ENCODE data around the gene NUP160.

The NUP160 gene

GRCh38 chr11:47784785-47785381 is 63.3 kb downstream of the NUP160 start:
- Histone ChIP-seq H2AFZ (ENCODE audit: low read depth) (no peak overlapping the region), H4K20me1 (ENCODE audit: insufficient read depth) (no peaks in the 10 kb centered on the region), H3K4me2 (no peak overlapping the region), H3K36me3 (ENCODE audit: insufficient read depth) (peaks cover 10% of the 10 kb centered on the region), H3K27me3 (ENCODE audit: insufficient read depth, low read depth) (no peaks in the 10 kb centered on the region), H3K79me2 (ENCODE audit: insufficient read depth, low read depth) (no peaks in the 10 kb centered on the region), H3K27ac (no peak overlapping the region), H3K9ac (no peak overlapping the region), H3K4me1 (ENCODE audit: low read depth, poor library complexity, severe bottlenecking) (no peaks in the 10 kb centered on the region), H3K4me3 (IDR thresholded peaks at IDR 0.05; ENCODE audit: insufficient read depth, low read depth, low read length) (no peak overlapping the region)
- TF ChIP-seq CTCF (conservative IDR thresholded peaks at IDR 0.05; ENCODE audit: low read depth, low read length): no peak

GRCh38 chr11:47783087-47783610 is 65.0 kb downstream of the NUP160 start:
- H2AFZ ChIP-seq (ENCODE audit: low read depth): no peak overlapping the region
- TF ChIP-seq CTCF (conservative IDR thresholded peaks at IDR 0.05; ENCODE audit: low read depth, low read length): no peak
- H3K4me1 ChIP-seq (ENCODE audit: low read depth, poor library complexity, severe bottlenecking): no peaks in the 10 kb centered on the region
- peaks cover 20% of the 10 kb centered on the region for H3K36me3 ChIP-seq (ENCODE audit: insufficient read depth)
- H3K4me2 ChIP-seq: no peak overlapping the region
- H3K27ac ChIP-seq: no peak overlapping the region
- no peaks in the 10 kb centered on the region for H4K20me1 ChIP-seq (ENCODE audit: insufficient read depth)
- no peak overlapping the region for H3K4me3 ChIP-seq (IDR thresholded peaks at IDR 0.05; ENCODE audit: insufficient read depth, low read depth, low read length)
- H3K79me2 ChIP-seq (ENCODE audit: insufficient read depth, low read depth): no peaks in the 10 kb centered on the region
- no peaks in the 10 kb centered on the region for H3K27me3 ChIP-seq (ENCODE audit: insufficient read depth, low read depth)
- H3K9ac ChIP-seq: no peak overlapping the region

DNA sequence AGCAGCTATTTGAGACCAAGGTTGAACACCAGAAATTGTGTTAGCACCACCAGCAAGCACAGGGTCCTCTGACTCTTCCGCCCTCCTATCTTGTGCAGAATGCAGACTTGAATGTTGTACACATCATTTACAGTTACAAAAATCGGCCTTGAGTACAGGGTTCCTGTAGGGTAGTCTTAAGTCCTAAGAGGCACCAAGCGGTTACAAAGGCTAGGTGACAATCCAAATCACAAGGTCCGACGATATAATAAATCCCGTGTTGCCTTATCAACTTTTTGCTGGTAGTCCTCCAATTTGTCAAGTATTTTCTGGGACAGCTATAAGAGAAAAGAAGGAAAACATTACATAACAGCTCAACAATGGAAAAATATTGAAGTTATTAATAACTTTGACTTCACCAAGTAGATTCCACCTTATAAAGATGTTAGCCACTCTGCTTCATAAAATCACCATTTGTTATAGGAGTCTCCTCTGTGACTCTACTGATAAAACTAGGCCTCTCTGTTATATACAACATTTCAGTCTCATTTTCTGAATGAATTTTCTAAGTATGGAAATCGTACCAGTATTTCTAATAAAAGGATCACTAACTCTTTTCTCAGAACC is 69.2 kb downstream of the NUP160 start:
- Histone ChIP-seq H3K4me3 (IDR thresholded peaks at IDR 0.05; ENCODE audit: insufficient read depth, low read depth, low read length) (no peak overlapping the region), H3K9ac (no peak overlapping the region), H2AFZ (ENCODE audit: low read depth) (no peak overlapping the region), H3K4me2 (no peak overlapping the region), H3K27ac (no peak overlapping the region), H3K36me3 (ENCODE audit: insufficient read depth) (peaks cover 18% of the 10 kb centered on the region), H3K27me3 (ENCODE audit: insufficient read depth, low read depth) (no peaks in the 10 kb centered on the region), H4K20me1 (ENCODE audit: insufficient read depth) (no peaks in the 10 kb centered on the region), H3K79me2 (ENCODE audit: insufficient read depth, low read depth) (no peaks in the 10 kb centered on the region), H3K4me1 (ENCODE audit: low read depth, poor library complexity, severe bottlenecking) (no peaks in the 10 kb centered on the region)
- TF ChIP-seq CTCF (conservative IDR thresholded peaks at IDR 0.05; ENCODE audit: low read depth, low read length): no peak

- Histone ChIP-seq H3K9ac (no peak overlapping the region), H3K27ac (no peak overlapping the region), H3K27me3 (ENCODE audit: insufficient read depth, low read depth) (no peaks in the 10 kb centered on the region), H3K36me3 (ENCODE audit: insufficient read depth) (peaks cover 10% of the 10 kb centered on the region; the same call in 1 of the 2 replicates), H3K4me3 (IDR thresholded peaks at IDR 0.05; ENCODE audit: insufficient read depth, low read depth, low read length) (no peak overlapping the region), H3K4me1 (ENCODE audit: low read depth, poor library complexity, severe bottlenecking) (no peaks in the 10 kb centered on the region), H4K20me1 (ENCODE audit: insufficient read depth) (no peaks in the 10 kb centered on the region), H3K4me2 (no peak overlapping the region), H3K79me2 (ENCODE audit: insufficient read depth, low read depth) (no peaks in the 10 kb centered on the region), H2AFZ (ENCODE audit: low read depth) (no peak overlapping the region)
- TF ChIP-seq CTCF (conservative IDR thresholded peaks at IDR 0.05; ENCODE audit: low read depth, low read length): no peak
Measured at GRCh38 chr11:47775240-47775869, 72.8 kb downstream of the NUP160 start.

Data from KMS-11 (cell line).